B cell (primary cell): ENCODE results near the gene DDR2. TPM values are rescaled to one million over a fixed set of nuclear protein-coding genes. Genes with fewer than 3 reads are reported as not detected.

Experiments
- ATAC-seq: fragments of 200-7000 bp; cut with Tn5 transposase; one replicate; pipeline ENCODE4 v1.10.0; 2021; ENCODE audit warnings: low read depth, mild to moderate bottlenecking, moderate number of reproducible peaks, moderate library complexity
- CTCF ChIA-PET: fragments of 350-600 bp; sonication (Branson Sonifier 250); formaldehyde crosslinking; loops from one replicate; lab custom pipeline; 2021; ENCODE audit warnings: antibody characterized with exemption, inconsistent platforms; lab: Charles Lee
- POLR2A ChIA-PET: fragments of 350-600 bp; sonication (Branson Sonifier 250); formaldehyde crosslinking; loops from one replicate; lab custom pipeline; 2021; ENCODE audit warnings: antibody characterized with exemption; lab: Charles Lee
- DNase-seq: peaks from one replicate; pipeline ENCODE4 v3.0.0; 2013
- H2AFZ ChIP-seq: 2 replicates; pipeline ENCODE4 v1.6.1; 2012; ENCODE audit warnings: mild to moderate bottlenecking, low read depth, low read length; ENCODE audit not compliant: insufficient read depth, poor library complexity, severe bottlenecking
- H3K27ac ChIP-seq, 2 donors: 1 replicate in 1 of 2; 2 replicates in 1 of 2; pipeline ENCODE4 v1.5.1; 2012 to 2013; ENCODE audit warnings: low read length in 2 of 2, mild to moderate bottlenecking in 2 of 2, moderate library complexity in 1 of 2
- H3K27me3 ChIP-seq, 4 experiments: fragments of 200-600 bp in 1 of 4; sonication (generic) in 1 of 4; replicated peaks in 1 of 4; 1 replicate in 2 of 4; 2 replicates in 2 of 4; pipeline versions ENCODE4 v1.6.1 to v1.7.0; 2013 to 2016; ENCODE audit warnings: low read length in 3 of 4, mild to moderate bottlenecking in 2 of 4, mixed read lengths in 1 of 4, moderate library complexity in 1 of 4; ENCODE audit not compliant: insufficient read depth in 4 of 4, control insufficient read depth in 3 of 4; ENCODE audit errors: control extremely low read depth in 1 of 4
- H3K36me3 ChIP-seq, 2 experiments: replicated peaks in 1 of 2; 1 replicate in 1 of 2; 2 replicates in 1 of 2; pipeline versions ENCODE4 v1.6.1 to v1.7.1; 2013; ENCODE audit warnings: low read length in 1 of 2; ENCODE audit not compliant: insufficient read depth in 2 of 2, control insufficient read depth in 1 of 2; ENCODE audit errors: control extremely low read depth in 1 of 2, extremely low read depth in 1 of 2
- H3K4me1 ChIP-seq, 2 donors: fragments of 200-600 bp in 1 of 2; sonication (generic) in 1 of 2; 1 replicate in 1 of 2; 2 replicates in 1 of 2; pipeline versions ENCODE4 v1.5.1 to v1.6.1; 2013 to 2017; ENCODE audit warnings: low read length in 2 of 2; ENCODE audit not compliant: control insufficient read depth in 2 of 2, insufficient read depth in 2 of 2
- H3K4me2 ChIP-seq: replicated peaks from 2 replicates; pipeline ENCODE3; 2012; ENCODE audit warnings: mild to moderate bottlenecking, low read depth, low read length; ENCODE audit not compliant: poor library complexity, severe bottlenecking
- H3K4me3 ChIP-seq, 5 experiments: fragments of 200-600 bp in 1 of 5; sonication (generic) in 1 of 5; 1 replicate in 3 of 5; 2 replicates in 2 of 5; pipeline versions ENCODE4 v1.5.1 to v1.7.0; 2011 to 2016; ENCODE audit warnings: low read length in 4 of 5, mild to moderate bottlenecking in 4 of 5, low read depth in 2 of 5, control low read depth in 1 of 5, moderate library complexity in 1 of 5; ENCODE audit not compliant: insufficient read depth in 1 of 5; ENCODE audit errors: control extremely low read depth in 1 of 5, extremely low read depth in 1 of 5
- H3K79me2 ChIP-seq: fragments of 200-600 bp; sonication (generic); one replicate; pipeline ENCODE4 v1.6.0; 2016; ENCODE audit warnings: low read length; ENCODE audit not compliant: control insufficient read depth, insufficient read depth
- H3K9ac ChIP-seq: fragments of 200-600 bp; sonication (generic); 2 replicates; pipeline ENCODE4 v1.6.1; 2017; ENCODE audit warnings: mild to moderate bottlenecking, low read length, moderate library complexity
- H3K9me3 ChIP-seq, 3 donors: one replicate each; pipeline versions ENCODE4 v1.6.1 to v1.7.1; 2013; ENCODE audit warnings: low read length in 2 of 3; ENCODE audit not compliant: control insufficient read depth in 2 of 3, insufficient read depth in 1 of 3; ENCODE audit errors: control extremely low read depth in 1 of 3
- H4K20me1 ChIP-seq: 2 replicates; pipeline ENCODE4 v1.6.0; 2012; ENCODE audit warnings: mild to moderate bottlenecking, low read length; ENCODE audit not compliant: insufficient read depth, control insufficient read depth, poor library complexity, severe bottlenecking
- H3K27ac Mint-ChIP-seq: one replicate; pipeline ENCODE4 v1.8.0; 2021; ENCODE audit warnings: mixed read lengths
- H3K27me3 Mint-ChIP-seq: one replicate; pipeline ENCODE4 v1.8.0; 2021; ENCODE audit warnings: mixed read lengths
- H3K4me1 Mint-ChIP-seq: one replicate; pipeline ENCODE4 v1.8.0; 2021; ENCODE audit warnings: mixed read lengths
- H3K4me3 Mint-ChIP-seq: one replicate; pipeline ENCODE4 v1.8.0; 2021; ENCODE audit warnings: mixed read lengths
- H3K9me3 Mint-ChIP-seq: one replicate; pipeline ENCODE4 v1.8.0; 2022; ENCODE audit warnings: mixed read lengths; ENCODE audit not compliant: insufficient read depth
- EZH2 ChIP-seq: IDR thresholded peaks from 2 replicates; pipeline ENCODE4 v1.6.1; 2012; ENCODE audit warnings: borderline replicate concordance, low read depth, mild to moderate bottlenecking, moderate library complexity, low read length; ENCODE audit not compliant: insufficient read depth, poor library complexity, severe bottlenecking
- WGBS: methylation state at CpG from one replicate; pipeline ENCODE4 v1.1.5; 2013; ENCODE audit warnings: missing lambda C conversion rate; ENCODE audit not compliant: insufficient coverage; 5-methylcytosine and 5-hydroxymethylcytosine counted together
- intact Hi-C: fragments of 100-400 bp; cut with micrococcal nuclease; formaldehyde crosslinking; loops from one replicate; pipeline ENCODE4 v1.10.0; 2022
- polyA plus RNA-seq: library from polyadenylated mRNA; depleted of rRNA; stranded (reverse); fragments of >200 nt; gene quantifications from 2 replicates; pipeline ENCODE4 v1.2.3, GENCODE V29; 2012
- total RNA-seq, 2 donors: library from RNA; stranded (reverse); fragments of 120-200 nt in 1 of 2; gene quantifications; 1 replicate in 1 of 2; 2 replicates in 1 of 2; pipeline versions ENCODE4 v1.2.3 to v1.2.4, GENCODE V29; 2013 to 2022
- TF ChIP-seq, protein P1 (sequence below): fragments of 200-600 bp; IDR thresholded peaks from one replicate; pipeline ENCODE4 v1.8.0; 2022; ENCODE audit warnings: antibody characterized with exemption, mild to moderate bottlenecking

DDR2 gene
- total and polyA plus RNA-seq, 2 donors (not counting 1 experiment from before 2014, with no cell fraction given) = 0.12 to 0.24 TPM

- Mint-ChIP-seq H3K4me3 (peak overlapping the region; percentile 52), H3K27me3 (peaks cover 48% of the 10 kb centered on the region), H3K4me1 (peaks cover 10% of the 10 kb centered on the region), H3K9me3 (no peaks in the 10 kb centered on the region), H3K27ac (no peak overlapping the region)
- H2AFZ ChIP-seq = no peak overlapping the region
- ChIA-PET CTCF (no interaction called here), POLR2A (no interaction called here)
- no peaks in the 10 kb centered on the region for H3K79me2 ChIP-seq
- intact Hi-C loops = no loop called here
- no peaks in the 10 kb centered on the region for H4K20me1 ChIP-seq
- H3K4me3 ChIP-seq = peak overlapping the region in 2 of 5 experiments; percentile 9 to 10
- peak overlapping the region; percentile 50 for H3K4me2 ChIP-seq
- H3K27ac ChIP-seq = no peak overlapping the region
- TF ChIP-seq, protein P1, sequence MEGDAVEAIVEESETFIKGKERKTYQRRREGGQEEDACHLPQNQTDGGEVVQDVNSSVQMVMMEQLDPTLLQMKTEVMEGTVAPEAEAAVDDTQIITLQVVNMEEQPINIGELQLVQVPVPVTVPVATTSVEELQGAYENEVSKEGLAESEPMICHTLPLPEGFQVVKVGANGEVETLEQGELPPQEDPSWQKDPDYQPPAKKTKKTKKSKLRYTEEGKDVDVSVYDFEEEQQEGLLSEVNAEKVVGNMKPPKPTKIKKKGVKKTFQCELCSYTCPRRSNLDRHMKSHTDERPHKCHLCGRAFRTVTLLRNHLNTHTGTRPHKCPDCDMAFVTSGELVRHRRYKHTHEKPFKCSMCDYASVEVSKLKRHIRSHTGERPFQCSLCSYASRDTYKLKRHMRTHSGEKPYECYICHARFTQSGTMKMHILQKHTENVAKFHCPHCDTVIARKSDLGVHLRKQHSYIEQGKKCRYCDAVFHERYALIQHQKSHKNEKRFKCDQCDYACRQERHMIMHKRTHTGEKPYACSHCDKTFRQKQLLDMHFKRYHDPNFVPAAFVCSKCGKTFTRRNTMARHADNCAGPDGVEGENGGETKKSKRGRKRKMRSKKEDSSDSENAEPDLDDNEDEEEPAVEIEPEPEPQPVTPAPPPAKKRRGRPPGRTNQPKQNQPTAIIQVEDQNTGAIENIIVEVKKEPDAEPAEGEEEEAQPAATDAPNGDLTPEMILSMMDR = no peak
- no peak for TF ChIP-seq EZH2
- peaks cover 4 to 9% of the 10 kb centered on the region in 2 donors for H3K4me1 ChIP-seq
- ATAC-seq (no peak), DNase-seq (peak; percentile 8)
- peaks cover 0 to 17% (median 15%) of the 10 kb centered on the region in 4 experiments for H3K27me3 ChIP-seq
- WGBS = 11% methylated on average over 44 of the region's 44 CpGs
- H3K9me3 ChIP-seq = peaks cover 0 to 3% (median 0%) of the 10 kb centered on the region in 3 donors
- no peaks in the 10 kb centered on the region for H3K36me3 ChIP-seq
- H3K9ac ChIP-seq = peak overlapping the region; percentile 39
Measured at GRCh38 chr1:162822391-162823200, 190.3 kb downstream of the DDR2 start.

- Histone ChIP-seq H3K4me2 (no peak overlapping the region), H3K9me3 (peaks cover 0 to 3% (median 0%) of the 10 kb centered on the region in 3 donors), H3K4me1 (peaks cover 4 to 9% of the 10 kb centered on the region in 2 donors), H3K27me3 (peaks cover 0 to 17% (median 15%) of the 10 kb centered on the region in 4 experiments), H4K20me1 (no peaks in the 10 kb centered on the region), H3K27ac (no peak overlapping the region), H3K36me3 (no peaks in the 10 kb centered on the region), H3K9ac (no peak overlapping the region), H3K4me3 (no peak overlapping the region), H2AFZ (no peak overlapping the region), H3K79me2 (no peaks in the 10 kb centered on the region)
- Mint-ChIP-seq H3K27ac (no peak overlapping the region), H3K27me3 (peaks cover 50% of the 10 kb centered on the region), H3K4me3 (peak overlapping the region; percentile 52), H3K4me1 (peaks cover 10% of the 10 kb centered on the region), H3K9me3 (no peaks in the 10 kb centered on the region)
- intact Hi-C loops = no loop called here
- WGBS = no CpG with 5 or more reads among the region's 3 CpGs
- no peak for ATAC-seq
- TF ChIP-seq EZH2 = no peak
- TF ChIP-seq, protein P1 = no peak
- POLR2A ChIA-PET = no interaction called here
- CTCF ChIA-PET = no interaction called here
- DNase-seq = no peak
Measured at GRCh38 chr1:162823231-162823630, 191.0 kb downstream of the DDR2 start.
